ENCODE measurements around the gene RNF144A.

RNF144A gene

GRCh38 chr2:7041421-7041820 is 124.2 kb downstream of the RNF144A start:
- H3K4me3 ChIP-seq (ENCODE audit: low read length), result no peak overlapping the region
- TF ChIP-seq, protein P1, sequence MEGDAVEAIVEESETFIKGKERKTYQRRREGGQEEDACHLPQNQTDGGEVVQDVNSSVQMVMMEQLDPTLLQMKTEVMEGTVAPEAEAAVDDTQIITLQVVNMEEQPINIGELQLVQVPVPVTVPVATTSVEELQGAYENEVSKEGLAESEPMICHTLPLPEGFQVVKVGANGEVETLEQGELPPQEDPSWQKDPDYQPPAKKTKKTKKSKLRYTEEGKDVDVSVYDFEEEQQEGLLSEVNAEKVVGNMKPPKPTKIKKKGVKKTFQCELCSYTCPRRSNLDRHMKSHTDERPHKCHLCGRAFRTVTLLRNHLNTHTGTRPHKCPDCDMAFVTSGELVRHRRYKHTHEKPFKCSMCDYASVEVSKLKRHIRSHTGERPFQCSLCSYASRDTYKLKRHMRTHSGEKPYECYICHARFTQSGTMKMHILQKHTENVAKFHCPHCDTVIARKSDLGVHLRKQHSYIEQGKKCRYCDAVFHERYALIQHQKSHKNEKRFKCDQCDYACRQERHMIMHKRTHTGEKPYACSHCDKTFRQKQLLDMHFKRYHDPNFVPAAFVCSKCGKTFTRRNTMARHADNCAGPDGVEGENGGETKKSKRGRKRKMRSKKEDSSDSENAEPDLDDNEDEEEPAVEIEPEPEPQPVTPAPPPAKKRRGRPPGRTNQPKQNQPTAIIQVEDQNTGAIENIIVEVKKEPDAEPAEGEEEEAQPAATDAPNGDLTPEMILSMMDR (conservative IDR thresholded peaks at IDR 0.05; ENCODE audit: low read depth, low read length), result no peak

DNA sequence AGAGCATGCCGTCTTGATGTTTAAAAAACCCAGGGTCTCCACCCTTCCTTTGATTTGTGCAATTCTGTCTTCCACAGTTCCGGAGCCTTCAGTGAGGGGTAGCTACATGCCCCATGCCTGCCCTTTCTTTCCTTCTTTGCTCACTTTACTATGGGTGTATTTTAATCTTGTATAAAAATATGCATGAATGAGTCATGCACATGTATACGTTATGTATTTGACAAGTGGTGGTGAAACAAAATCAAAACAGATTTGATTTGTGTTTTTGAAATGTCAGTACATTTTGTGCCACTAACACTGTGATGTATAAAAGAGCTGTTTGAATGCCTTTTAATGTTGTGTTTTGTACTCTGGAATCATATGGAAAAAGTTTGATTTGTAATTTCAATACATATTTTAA is 126.5 kb downstream of the RNF144A start:
- no peak overlapping the region for H3K4me3 ChIP-seq (ENCODE audit: low read length)
- DNase-seq (ENCODE audit: low read depth), result no peak
- TF ChIP-seq, protein P1 (conservative IDR thresholded peaks at IDR 0.05; ENCODE audit: low read depth, low read length), result no peak

More at GRCh38 chr2:7041421-7041820, 124.2 kb downstream of the RNF144A start:
- DNase-seq (ENCODE audit: low read depth), result no peak

- no peak overlapping the region for H3K4me3 ChIP-seq (ENCODE audit: low read length)
- TF ChIP-seq, protein P1 (conservative IDR thresholded peaks at IDR 0.05; ENCODE audit: low read depth, low read length), result peak; percentile 99
- no peak for DNase-seq (ENCODE audit: low read depth)
These were observed 127.3 kb downstream of the RNF144A start for GRCh38 chr2:7044253-7045250.

DNA sequence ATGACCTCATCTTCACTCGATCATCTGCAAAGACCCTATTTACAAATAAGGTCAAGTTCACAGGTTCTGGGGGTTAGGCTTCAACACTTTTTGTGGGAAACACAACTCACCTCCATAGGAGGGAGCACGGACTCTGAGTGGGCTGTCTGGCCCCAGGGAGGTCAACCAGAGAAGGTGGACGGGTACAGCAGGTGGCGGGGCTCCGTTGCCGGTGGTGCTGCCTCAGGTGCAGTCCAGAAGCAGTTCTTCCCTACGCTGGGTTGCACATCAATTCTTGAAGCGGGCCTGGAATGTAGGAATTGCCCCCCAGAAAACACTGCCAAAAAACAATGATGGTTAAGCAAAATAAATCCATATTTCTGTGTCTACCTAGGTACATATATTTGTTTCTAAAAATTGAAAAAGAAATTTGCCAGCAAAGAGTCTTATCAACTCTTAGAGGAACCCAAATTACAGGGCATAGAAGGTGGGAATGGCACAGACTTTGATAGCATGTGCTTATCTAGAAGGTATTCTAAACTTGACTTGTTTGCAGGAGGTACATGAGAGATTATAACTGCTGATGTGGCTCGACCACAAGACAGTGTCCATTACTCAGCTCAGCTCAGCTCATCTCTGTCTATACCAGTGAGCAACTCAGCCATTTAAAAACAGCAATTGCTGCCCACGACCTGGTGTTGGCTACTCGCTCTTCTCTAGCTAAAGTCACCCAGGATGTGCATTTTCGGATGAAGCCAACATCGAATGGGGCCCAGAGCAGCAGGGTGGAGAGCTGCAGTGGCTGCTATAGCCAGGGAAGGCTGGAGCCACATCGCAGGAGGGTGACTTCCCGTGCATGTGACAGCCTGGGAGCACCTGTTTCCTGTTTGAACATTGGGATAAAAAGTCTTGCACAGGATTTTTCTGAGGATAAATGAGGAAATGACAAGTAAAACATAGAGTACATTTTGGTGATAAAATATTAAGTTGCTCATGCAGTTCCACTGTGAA is 128.7 kb downstream of the RNF144A start:
- TF ChIP-seq, protein P1 (conservative IDR thresholded peaks at IDR 0.05; ENCODE audit: low read depth, low read length), result no peak
- no peak for DNase-seq (ENCODE audit: low read depth)
- H3K4me3 ChIP-seq (ENCODE audit: low read length), result no peak overlapping the region

GRCh38 chr2:7047661-7048060 is 130.4 kb downstream of the RNF144A start:
- H3K4me3 ChIP-seq (ENCODE audit: low read length), result no peak overlapping the region
- DNase-seq (ENCODE audit: low read depth), result no peak
- TF ChIP-seq, protein P1 (conservative IDR thresholded peaks at IDR 0.05; ENCODE audit: low read depth, low read length), result no peak

DNA sequence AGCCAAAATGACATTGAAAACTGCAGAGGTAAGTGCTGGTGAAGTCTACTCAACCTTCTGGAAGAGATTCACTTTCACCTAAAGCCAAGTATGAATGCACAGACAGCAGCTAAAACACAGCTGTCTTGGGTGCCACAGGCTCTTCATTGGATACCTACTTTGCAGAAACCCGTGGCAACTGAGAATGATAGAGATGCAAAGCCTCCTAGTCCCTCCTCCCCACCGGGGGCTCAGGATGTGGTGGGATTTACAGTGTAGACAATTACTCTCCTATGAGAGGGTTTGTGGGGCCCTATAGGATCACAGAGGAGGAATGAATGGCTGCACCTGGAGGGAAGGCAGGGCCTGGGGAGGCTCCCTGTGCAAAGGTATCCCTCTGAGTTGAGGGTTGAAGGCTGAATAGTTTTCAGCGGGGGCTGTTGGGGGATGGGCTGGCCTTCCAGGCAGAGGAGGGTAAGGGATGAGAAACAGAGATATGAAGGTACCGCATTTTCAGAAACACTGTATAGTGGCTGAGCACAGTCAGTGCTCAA is 131.6 kb downstream of the RNF144A start:
- TF ChIP-seq, protein P1 (conservative IDR thresholded peaks at IDR 0.05; ENCODE audit: low read depth, low read length), result no peak
- no peak overlapping the region for H3K4me3 ChIP-seq (ENCODE audit: low read length)
- DNase-seq (ENCODE audit: low read depth), result no peak
